ENCODE measurements around the gene NOXA1.

NOXA1 gene

DNA sequence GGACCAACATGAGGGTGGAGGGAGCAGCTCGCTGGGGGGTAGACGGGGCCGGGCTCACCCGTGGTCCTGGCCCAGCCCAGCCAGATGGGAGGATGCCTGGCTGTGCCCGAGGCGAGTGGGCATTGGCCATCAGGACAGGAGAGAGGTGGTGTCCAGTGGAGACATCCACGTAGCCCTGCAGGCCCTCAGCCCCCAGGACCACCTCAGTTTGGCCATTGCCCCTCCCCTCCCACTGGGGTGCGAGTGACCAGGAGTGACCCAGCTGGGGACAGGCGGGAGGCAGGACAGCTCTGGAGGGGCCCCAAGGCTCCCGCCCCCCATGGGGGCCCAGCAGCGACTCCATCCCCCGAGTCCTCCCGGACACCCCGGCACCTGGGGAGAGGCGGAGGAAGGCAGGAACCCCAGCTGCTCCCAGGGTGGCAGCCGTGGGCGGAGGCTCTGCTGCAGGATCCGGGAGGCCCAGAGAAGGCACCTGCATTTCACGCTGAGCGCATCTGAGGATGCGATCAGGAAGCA is 8.3 kb downstream of the NOXA1 start:
- TF ChIP-seq, protein P1, sequence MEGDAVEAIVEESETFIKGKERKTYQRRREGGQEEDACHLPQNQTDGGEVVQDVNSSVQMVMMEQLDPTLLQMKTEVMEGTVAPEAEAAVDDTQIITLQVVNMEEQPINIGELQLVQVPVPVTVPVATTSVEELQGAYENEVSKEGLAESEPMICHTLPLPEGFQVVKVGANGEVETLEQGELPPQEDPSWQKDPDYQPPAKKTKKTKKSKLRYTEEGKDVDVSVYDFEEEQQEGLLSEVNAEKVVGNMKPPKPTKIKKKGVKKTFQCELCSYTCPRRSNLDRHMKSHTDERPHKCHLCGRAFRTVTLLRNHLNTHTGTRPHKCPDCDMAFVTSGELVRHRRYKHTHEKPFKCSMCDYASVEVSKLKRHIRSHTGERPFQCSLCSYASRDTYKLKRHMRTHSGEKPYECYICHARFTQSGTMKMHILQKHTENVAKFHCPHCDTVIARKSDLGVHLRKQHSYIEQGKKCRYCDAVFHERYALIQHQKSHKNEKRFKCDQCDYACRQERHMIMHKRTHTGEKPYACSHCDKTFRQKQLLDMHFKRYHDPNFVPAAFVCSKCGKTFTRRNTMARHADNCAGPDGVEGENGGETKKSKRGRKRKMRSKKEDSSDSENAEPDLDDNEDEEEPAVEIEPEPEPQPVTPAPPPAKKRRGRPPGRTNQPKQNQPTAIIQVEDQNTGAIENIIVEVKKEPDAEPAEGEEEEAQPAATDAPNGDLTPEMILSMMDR (IDR thresholded peaks at IDR 0.05; ENCODE audit: insufficient read depth, missing control alignments) = no peak
- no peak for FAIRE-seq
- no peak for DNase-seq (ENCODE audit: insufficient read length, low spot score)

DNA sequence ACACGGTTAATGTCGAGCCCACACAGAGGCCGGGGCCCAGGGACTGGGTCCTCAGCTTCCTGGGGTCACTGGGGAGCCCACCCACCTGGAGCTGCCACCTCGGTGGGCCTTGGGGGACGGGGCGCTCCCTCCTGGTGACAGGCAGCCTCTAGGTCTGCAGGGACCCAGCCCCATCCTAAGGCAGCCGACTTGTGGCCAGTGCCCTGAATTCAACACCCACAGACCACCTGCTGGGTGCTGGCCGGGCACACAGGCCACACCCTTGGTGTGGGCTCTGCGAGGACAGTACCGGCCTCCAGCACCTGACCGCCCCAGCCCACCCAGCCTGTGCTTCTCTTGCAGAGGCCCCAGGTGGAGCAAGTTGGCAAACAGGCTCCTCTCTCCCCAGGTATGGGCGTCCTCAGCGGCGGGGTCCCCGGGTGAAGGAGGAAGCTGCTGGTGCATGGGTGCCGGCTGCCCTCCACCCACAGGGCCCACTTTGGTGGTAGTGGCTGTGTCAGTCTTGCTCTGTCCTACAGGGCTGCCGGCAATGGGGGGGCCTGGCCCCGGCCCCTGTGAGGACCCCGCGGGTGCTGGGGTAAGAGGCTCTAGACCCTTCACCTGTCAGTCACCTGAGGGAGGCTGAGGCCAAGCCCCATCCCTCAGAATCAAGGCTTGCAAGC is 9.6 kb downstream of the NOXA1 start:
- TF ChIP-seq, protein P1 (IDR thresholded peaks at IDR 0.05; ENCODE audit: insufficient read depth, missing control alignments) = no peak
- DNase-seq (ENCODE audit: insufficient read length, low spot score) (no peak), FAIRE-seq (no peak)

DNA sequence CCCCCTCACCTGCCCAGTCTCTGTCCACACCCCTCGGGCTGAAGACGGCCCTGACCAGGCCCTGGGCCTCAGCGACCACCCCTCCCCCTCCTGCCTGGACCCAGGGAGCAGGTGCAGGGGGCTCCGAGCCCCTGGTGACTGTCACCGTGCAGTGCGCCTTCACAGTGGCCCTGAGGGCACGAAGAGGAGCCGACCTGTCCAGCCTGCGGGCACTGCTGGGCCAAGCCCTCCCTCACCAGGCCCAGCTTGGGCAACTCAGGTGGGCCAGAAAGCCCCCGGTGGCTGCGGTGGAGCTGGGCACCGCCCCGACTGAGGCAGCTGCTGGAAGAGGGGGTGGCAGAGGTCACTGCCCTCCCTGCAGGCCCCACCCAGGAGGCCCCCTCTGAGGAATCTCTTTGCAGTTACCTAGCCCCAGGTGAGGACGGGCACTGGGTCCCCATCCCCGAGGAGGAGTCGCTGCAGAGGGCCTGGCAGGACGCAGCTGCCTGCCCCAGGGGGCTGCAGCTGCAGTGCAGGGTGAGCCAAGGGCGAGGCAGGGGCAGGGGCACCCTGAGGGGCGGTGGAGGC is 10.2 kb downstream of the NOXA1 start:
- TF ChIP-seq, protein P1 (IDR thresholded peaks at IDR 0.05; ENCODE audit: insufficient read depth, missing control alignments) = no peak
- no peak for FAIRE-seq
- no peak for DNase-seq (ENCODE audit: insufficient read length, low spot score)

DNA sequence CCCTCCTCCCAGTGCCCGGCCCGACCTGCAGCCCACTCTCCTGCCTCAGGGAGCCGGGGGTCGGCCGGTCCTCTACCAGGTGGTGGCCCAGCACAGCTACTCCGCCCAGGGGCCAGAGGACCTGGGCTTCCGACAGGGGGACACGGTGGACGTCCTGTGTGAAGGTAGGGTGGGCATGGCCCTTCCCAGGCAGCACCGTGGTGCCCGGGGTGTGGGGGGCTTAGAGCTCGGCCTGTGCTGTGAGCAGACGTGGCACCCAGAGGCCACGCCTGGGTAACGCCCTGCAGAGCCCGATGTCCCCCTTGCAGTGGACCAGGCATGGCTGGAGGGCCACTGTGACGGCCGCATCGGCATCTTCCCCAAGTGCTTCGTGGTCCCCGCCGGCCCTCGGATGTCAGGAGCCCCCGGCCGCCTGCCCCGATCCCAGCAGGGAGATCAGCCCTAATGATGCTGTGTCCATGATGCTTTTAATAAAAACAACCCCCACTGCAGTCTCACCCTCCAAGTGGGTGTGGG is 10.8 kb downstream of the NOXA1 start:
- TF ChIP-seq, protein P1 (IDR thresholded peaks at IDR 0.05; ENCODE audit: insufficient read depth, missing control alignments) = no peak
- DNase-seq (ENCODE audit: insufficient read length, low spot score) = no peak
- FAIRE-seq = no peak

DNA sequence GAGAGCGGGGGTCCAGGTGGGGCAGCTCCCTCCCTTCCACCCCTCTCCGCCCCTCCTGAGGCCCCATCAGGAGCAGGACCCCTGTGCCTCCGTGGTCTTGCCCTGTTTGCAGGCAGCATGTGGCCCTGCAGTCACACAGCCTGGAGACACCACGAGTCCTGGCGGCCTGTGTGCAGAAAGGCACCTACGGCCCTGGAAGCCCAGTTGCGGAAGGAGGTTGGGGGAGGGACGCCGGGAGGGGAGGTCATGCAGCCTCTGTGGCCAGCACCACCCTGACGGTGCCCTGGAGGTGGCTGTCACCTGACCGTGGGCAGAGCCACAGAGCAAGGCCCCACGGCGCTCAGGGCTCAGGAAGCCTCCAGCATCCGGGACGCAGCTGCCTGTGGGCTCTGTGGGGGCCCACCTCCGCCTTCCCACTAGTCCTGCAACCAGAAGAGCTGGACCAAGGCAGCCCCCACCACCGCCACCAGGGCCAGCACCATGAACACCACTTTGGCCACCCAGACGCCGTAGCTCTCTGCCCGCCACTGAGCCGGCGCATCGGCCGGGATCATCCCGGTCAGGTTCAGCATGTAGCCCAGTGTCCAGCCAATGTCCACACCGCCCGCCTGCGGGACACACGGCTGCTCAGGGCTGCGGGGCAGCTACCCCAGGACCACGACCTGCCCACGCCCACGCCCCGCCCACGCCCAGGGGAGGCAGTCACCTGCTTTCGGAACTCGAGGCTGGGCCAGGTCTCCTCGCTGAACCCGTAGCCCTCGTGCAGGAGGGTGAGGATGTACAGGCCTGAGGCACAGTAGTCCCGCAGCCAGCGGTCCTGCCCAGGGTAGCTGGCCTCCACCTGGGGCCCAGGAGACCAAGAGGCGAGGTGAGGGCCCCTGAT is 11.5 kb downstream of the NOXA1 start:
- TF ChIP-seq, protein P1 (IDR thresholded peaks at IDR 0.05; ENCODE audit: insufficient read depth, missing control alignments) = no peak
- FAIRE-seq = no peak
- no peak for DNase-seq (ENCODE audit: insufficient read length, low spot score)

DNA sequence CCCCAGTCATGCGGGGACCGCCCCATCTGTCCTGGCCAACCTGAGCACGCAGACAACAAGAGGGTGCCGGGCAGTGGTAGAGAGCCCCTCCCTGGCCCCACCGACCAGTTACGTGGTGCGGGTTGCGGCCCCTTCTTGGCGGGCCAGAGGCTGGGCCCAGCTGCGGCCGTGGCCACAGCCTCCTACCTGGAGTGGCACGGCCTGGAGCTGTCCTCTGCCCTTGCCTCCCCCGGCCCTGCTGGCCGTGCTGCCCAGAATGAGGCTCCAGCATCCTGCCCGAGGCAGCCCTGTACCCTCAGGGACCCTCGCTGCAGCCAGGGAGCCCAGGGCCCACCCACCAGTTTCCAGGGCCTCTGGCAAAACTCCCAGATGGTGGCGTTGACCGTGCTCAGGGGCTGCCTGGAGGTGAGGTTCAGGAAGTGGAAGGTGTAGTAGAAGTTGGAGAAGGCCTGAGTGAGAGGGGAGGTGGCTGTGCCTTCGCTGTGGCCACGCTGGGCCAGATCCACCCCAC is 12.2 kb downstream of the NOXA1 start:
- FAIRE-seq = no peak
- no peak for DNase-seq (ENCODE audit: insufficient read length, low spot score)
- TF ChIP-seq, protein P1 (IDR thresholded peaks at IDR 0.05; ENCODE audit: insufficient read depth, missing control alignments) = no peak

All from D721Med (cell line).